Superior temporal gyrus (tissue), 1 donor: Measurements from ENCODE around the gene KLHDC10.
"Not testable (repeated sequence)": the region's sequence is repeated elsewhere in the genome, so short reads cannot be mapped to it uniquely, and the experiment has no call there.

Experiments
- DNase-seq: peaks from one replicate; pipeline ENCODE4 v3.0.0-alpha.2; 2016; ENCODE audit errors: extremely low spot score

The KLHDC10 gene

DNA sequence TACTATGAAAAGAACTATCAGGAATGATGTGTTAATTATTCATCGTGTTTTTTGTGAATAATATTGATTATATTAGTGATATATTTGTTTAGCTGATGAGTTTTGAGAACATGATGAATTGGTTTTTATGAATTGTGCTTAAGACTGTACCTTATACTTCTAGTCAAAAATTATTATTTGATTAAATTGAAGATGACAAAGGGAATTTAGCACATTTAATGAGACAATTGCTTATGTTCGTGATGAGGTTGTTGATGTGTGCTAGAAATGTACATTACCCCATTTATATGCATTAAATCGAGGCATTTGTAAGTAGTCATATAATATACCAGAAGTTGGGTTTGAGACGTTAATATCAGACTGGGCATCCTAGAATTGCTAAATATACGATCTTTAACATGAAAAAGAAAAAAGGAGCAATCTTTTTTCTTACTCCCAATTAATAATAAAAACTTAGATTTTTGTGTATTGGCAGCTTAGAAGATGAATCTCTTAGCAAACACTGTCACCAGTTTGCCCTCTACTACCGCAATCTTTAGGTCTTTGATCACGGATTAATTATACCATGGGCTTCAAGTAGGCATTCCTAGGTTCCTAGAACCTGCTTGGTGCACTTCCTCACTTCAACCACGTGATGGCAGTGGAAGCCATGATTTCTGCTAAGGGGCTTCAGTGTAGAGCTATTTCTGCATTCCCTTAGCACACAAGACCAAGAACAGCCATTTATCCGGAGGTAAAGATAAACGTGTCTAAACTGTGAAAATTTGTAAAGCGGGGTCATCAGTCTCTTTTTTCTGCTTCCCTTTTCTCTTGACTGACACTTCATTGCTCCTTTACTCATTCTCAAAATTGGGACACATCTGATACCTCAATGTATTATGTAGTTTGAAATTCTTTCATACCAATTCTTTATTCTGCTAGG is 1.6 kb downstream of the KLHDC10 start:
- peak; percentile 97 for DNase-seq

DNA sequence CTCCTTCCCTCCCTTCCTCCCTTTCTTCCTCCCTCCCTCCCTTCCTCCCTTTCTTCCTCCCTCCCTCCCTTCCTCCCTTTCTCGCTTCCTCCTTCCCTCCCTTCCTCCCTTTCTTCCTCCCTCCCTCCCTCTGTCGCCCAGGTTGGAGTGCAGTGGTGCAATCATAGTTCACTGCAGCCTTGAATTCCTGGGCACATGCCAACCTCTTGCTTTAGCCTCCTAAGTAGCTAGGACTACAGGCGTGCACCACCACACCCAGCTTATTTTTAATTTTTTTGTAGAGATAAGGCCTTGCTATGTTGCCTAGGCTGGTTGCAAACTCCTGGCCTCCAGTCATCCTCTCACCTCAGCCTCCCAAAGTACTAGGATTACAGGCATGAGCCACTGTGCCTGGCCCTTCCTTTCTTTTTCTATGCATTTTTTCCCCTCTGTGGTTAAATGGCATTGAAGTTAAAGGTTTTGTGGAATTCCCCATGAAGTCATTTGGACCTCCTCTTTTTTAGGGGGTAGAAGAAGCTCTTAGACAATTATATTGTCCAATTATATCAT is 9.6 kb downstream of the KLHDC10 start:
- no peak for DNase-seq

DNA sequence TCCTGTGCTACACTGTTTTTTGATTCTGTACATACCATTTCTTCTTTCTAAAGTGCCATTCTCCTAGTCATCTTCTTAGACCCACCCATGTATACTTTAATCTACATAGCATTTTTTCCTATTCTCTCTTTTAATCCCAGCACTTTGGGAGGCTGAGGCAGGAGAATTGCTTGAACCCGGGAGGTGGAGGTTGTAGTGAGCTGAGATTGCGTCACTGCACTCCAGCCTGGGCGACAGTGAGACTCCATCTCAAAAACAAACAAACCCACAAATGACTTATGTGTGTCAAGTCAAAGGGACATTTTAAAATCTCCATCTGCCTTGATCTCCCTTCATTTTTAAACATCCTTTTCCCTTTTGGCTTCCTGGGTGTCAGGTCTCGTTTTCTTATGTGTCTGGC is 13.2 kb downstream of the KLHDC10 start:
- not testable (repeated sequence) for DNase-seq

DNA sequence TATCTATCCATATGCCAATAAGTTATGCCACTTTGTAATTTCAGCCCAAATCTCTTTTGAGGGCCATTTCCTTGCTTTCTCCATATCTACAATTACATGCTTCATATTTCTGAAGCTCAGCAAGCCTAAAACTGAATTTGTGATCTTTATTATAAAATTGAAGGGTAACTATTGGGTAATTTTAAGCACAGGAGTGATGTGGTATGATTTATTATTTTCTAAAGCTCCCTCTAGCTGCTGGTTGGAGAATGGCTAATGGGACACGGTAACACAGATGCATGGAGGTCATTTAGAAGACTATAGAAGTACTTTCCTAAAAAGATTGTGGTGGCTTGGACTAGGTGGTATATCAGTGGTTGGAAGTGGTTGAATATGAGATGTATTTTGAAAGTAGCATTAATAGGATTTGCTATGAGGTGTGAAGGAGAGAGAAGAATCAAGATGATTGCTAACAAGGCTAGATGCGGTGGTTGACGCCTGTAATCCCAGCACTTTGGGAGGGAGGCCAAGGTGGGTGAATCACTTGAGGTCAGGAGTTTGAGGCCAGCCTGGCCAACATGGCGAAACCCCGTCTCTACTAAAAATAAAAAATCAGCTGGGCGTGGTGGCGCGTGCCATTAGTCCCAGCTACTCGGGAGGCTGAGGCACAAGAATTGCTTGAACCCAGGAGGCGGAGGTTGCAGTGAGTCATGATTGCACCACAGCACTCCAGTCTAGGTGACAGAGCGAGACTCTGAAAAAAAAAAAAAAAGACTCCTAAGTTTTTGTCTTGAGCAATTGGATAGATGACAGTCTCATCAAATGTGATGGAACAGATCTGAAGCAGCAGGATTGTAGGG is 13.9 kb downstream of the KLHDC10 start:
- DNase-seq: no peak

DNA sequence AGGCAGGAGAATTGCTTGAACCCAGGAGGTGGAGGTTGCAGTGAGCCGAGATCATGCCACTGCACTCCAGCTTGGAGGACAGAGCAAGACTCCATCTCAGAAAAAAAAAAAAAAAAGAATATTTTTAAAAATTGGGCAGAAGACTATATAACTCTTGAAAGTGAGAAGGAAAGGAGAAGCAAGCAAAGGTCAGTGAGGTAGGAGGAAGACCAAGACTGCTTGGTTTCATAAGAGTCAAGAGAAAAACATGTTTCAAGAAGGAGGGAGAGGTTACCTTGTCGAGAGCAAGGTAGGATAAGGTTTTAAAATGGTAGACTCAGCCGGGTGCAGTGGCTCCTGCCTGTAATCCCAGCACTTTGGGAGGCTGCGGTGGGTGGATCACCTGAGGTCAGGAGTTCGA is 14.9 kb downstream of the KLHDC10 start:
- DNase-seq: not testable (repeated sequence)

DNA sequence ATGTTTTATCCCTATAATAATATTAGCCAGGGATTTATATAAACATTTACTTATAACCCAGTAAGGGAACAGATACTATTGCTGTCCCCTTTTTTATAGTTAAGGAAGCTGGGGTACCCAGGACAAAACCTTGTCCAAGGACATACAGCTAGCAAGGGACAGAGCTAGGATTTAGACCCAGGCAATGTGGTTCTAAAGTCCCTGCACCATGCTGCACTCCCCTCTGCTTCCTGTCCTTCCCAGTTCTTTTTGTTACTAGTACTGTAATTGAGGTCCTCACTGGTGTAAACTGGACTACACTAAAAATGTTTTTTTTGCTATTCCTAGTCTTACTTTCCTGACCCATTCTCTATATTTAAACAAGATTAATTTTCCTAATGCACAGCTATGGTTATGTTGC is 16.6 kb downstream of the KLHDC10 start:
- no peak for DNase-seq

DNA sequence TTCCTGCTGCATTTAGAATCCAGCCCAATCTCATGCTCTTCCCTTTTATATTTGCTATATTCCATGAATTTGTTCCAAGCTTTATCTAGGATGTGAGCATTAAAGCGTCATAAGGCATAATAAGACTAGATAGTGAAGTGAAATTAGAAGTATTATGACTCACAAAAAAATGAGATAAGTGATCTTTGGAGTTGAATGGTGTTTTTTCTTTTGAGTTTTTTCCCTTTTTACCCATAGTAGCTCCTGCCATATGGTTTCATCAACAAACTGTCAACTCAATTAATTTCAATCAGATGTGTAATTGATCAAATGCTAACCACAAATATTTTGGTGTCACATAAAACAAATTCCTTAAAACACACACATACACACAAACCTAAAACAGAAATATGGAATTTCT is 17.0 kb downstream of the KLHDC10 start:
- DNase-seq: no peak

DNA sequence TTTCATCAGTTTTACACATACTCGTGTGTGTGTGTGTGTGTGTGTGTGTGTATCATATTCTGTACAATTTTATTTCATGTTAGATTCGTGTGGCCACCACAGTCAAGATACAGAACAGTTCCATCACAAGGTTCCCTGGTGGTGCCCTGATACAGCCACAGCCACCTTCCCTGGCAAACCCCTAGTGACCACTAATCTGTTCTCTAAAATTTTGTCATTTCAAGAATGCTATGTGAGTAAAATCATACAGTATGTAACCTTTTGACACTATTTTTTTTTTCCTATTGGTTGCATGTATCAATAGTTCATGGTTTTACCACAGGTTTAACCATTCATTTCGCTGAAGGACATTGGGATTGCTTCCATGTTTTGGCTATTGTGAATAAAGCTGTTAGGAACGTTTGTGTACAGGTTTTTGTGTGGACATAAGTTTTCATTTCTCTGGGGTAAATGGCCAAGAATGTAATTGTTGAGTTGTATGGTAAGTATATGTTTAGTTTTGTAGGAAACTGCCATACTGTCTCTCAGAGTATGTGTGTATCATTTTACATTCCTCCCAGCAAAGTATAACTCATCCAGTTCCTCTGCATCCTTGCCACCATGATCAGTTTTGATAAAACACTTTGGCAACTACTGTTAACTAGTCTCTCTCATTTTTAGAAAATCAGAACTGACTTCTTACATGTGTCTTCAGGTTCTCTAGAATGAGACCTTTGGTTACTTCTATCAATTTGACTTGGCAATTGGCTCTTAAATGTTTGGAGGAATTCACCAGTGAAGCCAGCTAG is 20.6 kb downstream of the KLHDC10 start:
- DNase-seq: no peak

DNA sequence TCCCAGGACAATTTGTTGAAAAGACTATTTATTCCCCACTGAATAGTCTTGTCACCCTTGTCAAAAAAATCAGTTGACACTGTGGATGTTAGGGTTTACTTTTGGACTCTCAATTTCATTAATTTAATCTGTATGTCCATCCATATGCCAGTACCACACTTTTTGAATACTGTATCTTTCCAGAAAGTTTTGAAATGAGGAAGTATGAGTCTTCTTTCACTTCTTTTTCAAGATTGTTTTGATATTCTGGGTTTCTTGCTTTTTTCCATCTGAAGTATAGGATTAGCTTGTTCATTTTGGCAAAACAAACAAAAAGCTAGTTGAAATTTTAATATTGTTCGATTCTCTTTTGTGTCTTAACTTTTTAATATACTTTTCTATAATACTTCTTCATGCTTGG is 21.7 kb downstream of the KLHDC10 start:
- no peak for DNase-seq

DNA sequence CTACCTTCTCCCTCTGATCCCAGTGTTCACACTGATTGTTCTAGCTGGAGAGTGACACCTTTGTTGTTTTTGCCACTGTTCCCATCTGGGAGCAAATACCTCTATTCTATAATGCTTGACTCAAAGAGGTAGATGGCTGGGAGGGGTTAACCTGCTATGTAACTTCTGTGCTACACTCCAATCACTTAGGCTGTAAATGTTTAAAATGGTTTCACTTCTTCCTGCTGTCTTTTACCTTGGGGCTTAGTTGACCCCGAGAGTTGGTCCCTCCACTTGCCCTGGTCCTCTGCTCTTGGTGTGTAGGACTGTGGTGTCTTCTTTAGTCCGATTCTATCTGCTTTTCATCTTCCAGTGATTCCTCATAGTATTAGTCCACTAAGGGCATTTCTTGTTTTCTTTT is 22.3 kb downstream of the KLHDC10 start:
- no peak for DNase-seq

DNA sequence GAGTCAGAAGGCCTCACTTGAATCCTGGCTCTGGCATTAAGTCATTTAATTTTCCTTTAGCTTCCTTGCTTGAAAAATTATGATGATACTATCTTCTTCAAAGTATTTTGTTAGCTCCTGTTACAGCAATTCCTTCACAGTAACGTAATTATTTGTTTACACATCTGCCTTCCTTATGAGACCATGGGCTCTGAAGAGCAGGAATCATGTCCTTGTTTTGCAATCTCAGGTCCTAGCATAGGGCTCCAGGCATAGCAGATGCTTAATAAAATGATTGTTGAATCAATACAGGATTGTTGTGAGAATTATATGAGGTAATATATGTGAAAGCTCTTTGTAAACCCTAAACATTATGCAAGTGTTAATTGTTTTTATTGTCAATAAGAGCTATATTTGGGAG is 25.5 kb downstream of the KLHDC10 start:
- no peak for DNase-seq

DNA sequence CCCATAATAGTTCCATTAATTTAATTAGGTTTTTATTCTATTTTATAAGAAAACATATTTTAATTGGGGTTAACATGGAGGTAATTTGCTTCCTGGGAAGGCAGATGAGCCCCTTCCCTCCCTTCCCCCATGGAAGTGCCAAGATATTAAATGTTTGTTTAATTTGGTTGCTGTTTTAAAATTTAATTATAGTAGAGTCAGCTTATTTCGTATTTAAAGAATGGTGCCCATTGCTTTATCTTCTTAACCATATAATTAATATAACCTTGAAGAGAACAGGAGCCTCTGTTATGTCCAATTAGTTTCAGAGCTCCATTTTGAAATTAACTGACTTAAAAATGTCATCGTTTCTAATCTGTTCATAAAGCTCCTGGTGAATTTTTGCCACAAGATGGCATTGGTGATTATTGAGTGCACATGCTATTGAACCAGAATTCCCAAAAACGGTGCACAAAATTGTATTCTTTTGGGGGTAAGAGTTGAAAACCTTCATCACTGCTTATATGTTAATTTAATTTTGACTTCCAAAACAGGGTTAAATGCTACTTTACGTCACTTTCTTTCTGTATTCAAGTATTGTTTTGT is 26.0 kb downstream of the KLHDC10 start:
- peak; percentile 51 for DNase-seq

DNA sequence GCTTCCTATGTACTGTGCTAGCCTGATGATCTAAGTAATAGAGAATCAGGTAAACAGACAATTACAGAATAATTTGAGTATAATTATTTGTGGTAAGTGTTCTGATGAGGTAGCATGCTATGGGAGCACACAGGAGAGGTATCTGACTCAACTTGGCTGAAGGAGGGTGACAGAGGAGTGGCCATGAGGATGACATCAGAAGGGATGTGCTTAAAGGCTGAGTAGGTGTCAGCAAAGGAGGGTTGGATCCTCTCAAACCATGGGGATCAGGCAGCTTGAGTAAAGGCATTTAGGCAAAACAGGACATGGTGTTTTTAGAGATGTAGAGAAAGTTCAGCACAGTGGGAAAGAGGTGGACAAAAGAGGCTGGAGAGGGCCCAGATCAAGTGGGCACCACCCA is 29.0 kb downstream of the KLHDC10 start:
- no peak for DNase-seq

DNA sequence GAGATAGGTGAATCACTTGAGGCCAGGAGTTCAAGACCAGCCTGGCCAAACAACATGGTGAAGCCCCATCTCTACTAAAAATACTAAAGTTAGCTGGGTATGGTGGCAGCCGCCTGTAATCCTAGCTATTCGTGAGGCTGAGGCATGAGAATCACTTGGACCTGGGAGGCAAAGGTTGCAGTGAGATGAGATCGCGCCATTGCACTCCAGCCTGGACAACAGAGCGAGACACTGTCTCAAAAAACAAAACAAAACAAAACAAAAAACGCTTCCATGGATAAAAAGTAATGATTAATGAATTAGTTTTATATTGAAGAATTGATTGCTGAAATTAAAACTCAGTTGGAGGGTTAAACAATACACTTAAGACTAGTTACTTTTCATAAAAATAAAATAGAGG is 32.3 kb downstream of the KLHDC10 start:
- DNase-seq: no peak

DNA sequence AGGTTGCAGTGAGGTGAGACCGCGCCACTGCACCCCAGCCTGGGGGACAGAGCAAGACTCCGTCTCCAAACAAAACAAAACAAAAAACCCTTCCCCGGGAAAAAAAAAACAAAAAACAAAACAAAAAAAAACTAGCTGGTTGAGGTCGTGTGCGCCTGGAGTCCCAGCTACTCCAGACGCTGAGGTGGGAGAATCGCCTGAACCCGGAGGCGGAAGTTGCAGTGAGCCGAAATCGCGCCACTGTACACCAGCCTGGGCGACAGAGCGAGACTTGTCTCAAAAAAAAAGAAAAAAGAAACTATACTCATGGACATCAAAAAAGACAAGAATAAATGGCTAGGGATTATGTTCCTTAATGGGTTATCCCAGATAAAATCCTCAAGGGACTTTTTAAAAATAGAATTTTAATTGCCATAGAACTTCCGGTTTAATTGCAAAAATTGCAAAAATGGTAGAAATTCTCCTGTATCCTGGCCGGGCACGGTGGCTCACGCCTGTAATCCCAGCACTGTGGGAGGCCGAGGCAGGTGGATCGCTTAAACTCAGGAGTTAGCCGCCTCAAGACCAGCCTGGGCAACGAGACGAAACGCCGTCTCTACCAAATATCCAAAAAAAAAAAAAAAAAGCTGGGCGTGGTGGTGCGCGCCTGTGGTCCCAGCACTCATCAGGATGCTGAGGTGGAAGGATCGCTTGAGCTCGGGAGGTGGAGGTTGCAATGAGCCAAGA is 37.8 kb downstream of the KLHDC10 start:
- DNase-seq: no peak

DNA sequence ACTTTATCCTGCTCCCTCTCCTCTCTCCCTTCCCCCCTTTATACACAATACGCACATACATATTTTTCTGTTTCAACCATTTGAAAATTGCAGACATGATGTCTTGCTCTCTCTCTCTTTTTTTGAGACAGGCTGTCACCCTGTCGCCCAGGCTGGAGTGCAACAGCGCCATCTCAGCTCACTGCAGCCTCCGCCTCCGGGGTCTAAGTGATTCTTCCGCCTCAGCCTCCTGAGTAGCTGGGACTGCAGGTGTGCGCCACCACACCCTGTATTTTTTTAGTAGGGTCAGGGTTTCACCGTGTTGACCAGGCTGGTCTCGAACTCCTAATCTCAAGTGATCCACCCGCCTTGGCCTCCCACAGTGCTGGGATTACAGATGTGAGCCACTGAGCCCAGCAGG is 38.5 kb downstream of the KLHDC10 start:
- no peak for DNase-seq

DNA sequence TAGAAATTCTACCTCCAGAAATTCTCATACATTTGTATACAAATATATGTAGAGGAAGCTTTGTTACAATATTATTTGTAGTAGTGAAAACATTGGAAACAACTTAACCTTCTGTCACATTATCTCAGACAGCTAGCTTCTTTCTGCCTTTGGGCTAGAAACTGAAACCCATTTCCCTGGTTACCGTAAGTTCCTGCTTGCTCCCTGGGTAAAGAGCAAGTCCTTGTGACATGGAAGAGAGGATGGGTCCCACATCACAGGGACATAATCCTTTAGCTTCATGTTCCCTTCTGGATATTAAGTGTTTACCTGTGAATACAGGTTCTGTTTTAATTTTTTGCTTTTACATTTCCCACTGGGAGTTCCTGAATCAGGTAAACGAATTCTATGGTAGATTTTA is 41.8 kb downstream of the KLHDC10 start:
- DNase-seq: no peak

DNA sequence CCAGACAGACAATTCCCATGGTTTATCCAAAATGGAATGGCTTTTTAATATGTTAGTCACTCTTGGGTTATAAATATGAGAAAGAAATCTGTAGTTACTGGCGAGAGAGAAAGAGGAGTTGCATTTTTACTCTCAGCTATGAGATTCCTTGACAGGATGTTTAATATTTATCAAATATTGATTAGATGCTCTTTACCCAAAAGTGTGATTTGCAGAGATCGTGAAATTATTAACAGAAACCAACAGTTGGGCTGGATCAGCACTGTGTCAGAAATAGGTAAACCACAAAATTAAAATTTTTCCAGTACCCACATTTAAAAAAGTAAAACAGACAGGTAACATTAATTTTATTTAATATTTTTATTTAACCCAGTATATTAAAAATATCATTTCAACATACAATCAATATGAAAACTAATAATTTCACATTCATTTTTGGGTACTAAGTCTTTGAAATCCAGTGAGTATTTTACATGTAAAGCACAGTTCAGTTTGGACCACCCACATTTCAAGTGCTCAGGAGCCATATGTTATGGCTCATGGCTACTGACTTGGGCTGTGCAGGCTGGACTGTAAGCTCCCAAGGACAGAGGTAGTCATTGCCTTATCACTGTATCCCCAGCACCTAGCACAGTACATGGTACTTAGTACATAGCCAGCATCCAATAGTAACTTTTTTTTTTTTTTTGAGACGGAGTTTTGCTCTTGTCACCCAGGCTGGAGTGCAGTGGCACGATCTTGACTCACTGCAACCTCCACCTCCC is 42.5 kb downstream of the KLHDC10 start:
- DNase-seq: no peak

DNA sequence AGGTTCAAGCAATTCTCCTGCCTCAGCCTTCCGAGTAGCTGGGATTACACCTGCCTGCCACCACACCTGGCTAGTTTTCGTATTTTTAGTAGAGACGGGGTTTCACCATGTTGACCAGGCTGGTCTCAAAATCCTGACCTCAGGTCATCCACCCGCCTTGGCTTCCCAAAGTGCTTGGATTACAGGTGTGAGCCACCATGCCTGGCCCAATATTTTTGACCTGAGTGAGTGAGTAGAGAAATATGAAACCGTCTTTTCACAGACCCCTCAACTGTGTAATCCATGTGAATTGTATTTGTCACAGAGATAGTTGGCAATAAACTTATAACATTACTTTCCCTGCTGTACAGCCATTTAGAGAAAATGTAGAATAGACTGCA is 43.1 kb downstream of the KLHDC10 start:
- not testable (repeated sequence) for DNase-seq

DNA sequence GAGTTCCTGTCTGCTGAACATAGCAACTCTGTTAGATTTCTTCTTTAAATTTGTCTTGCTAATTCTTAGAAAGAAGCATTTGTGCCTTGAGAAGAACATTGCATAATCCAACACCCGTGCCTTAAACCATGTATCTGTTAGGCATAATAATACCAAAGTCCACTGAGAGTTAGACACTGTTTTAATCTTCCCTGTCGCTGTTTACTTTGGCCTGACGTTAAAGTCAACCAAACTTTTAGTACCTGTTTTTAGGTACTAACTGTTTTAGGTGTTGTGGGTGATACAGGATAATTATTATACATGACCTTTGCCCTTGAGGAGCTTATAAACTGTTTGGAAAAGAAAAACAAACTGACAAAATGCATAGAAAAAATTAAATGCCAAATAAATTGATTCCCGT is 43.6 kb downstream of the KLHDC10 start:
- no peak for DNase-seq
